NCI-H82 (cell line): Measurements from ENCODE around the gene PREX1.
A peak's percentile ranks its signal among the peaks of the same experiment; 100 is the strongest.

ENCODE experiments used
- DNase-seq: peaks from one replicate; lab custom pipeline; 2025; lab: John Stamatoyannopoulos, UW

The PREX1 gene

DNA sequence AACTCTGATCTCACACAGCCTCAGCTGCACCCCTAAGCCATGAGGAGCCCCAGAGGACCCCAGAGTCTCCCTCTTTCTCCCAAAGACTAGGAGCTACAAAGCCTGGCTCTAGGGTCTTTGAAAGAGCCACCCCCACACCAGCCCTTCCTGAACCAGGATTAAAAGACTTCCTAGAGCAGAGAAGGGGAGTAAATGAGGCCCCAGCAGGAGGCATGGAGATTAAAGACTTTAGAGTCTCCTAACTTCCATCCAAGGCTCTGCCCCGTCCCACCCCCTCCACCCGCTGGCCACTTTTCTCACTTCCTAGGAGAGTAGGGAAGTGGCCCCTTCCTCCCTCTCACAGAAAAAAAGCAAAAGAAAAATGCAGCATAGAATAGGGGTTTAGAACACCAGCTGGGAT, 1.7 kb downstream of the PREX1 start:
- DNase-seq: peak; percentile 93

DNA sequence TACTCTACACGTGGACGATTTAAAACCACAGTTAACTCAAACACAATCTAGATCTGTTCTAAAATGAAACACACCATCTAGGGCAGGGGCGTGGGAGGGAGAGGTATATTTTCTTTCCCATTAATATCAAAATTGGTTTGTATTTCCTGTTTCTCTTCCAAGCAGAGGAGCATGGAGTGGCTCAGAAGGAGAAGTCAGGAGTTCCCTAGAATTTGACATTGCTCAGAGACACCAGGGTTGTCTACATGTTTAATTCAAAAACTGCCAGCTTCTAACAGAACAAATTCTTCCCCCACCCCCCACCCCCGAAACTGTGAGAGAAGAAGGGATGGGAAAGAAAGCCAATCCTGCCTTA, 2.3 kb downstream of the PREX1 start:
- DNase-seq: no peak

DNA sequence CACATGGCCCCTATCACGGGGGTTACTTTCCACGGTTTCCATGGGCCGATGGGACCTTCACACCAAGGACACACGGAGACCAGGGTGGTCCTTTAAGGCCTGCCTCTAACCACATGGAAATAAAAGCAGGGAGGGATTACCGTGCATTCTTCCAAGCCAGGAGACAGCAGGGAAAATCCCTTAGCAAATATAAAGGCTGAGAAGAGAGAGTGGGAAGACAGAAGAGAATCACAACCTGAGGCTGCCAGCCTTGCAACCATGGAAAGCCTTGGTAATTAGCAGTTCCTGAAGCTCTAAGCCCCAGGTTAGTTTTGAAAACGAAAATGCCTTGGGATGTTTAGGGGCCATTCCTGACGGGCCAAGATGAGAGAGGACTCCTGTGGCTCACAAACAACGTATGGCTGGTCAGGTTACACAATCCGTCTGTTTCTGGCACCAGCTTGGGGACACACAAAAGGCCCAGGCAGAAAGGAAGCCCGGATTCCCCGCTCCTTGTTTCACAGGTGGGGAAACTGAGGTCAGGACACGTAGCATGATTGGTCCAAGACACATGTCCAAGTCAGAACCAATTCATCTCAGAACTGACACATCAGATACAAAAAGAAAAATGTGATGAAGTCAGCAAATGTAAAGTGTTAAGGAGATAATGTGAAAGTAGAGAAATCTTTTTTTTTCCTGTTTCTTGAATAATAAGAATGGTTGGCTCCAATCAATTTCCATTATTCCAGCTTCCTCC, 2.8 kb downstream of the PREX1 start:
- peak; percentile 81 for DNase-seq

DNA sequence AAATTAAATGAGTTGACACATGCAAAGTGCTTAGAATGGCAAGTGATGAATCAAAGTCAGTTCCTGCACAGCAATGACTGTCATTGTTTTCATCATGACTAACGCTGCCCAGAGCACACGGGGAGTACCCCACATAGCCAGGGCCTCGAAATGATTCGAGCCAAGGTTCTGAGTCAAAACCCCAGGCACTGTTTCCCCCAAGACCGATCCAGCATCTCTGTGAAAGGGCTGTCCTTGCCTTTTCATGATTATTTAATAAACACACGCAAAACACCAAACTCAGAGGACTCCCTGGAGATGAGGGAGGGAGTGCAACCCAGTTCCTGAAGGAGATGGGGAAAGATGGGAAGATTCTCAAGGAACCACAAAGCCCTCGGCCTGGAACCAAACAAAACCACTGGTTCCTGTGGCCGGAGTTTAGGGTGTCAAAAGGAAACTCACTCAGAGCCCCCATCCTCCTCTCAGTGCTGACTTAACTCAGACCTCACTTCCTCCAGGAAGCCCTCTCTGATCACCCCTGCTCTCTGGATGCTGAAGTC, 3.8 kb downstream of the PREX1 start:
- no peak for DNase-seq

DNA sequence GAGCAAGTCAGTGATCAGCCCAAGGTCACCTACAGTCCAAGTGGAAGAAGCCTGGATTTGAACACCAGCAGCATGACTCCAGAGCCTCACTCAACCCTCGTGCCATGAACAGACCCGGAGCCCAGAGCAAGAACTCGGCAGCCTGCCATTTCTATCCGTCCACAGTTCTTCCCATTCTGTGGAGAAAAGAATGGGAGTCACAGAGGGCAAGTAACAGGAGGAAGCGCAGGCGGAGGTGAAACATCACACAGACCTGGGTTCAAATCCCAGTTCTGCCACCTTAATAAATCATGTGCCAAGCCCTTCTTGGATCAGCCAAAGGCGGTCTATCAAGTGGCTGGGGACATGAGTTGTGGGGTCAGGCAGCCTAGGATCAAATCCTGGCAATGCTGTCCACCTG, 4.3 kb downstream of the PREX1 start:
- DNase-seq: no peak

DNA sequence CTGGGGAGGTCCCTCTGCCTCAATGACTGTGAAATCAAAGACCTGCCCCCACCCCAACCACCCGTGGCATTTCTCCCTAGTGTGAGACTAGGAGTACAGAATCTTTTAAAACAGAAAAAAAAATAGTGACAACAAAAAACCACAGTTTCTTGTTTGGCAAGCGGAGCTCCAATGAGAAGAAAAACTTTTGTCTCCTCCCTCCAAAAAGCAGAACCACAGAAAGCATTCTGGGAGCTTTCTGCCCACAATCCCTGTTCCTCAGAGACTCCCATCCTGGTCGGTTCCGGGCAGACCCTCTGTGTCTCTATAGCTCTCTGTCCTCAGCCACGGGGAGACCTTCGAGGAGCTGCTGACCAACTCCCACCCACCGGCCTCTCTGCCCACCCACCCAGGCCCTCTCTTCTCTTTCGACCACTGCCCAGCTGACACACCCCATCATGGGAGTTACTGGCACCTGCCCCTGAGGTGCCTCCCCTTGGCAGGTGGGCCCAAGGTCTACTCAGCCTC, 4.9 kb downstream of the PREX1 start:
- DNase-seq: no peak

DNA sequence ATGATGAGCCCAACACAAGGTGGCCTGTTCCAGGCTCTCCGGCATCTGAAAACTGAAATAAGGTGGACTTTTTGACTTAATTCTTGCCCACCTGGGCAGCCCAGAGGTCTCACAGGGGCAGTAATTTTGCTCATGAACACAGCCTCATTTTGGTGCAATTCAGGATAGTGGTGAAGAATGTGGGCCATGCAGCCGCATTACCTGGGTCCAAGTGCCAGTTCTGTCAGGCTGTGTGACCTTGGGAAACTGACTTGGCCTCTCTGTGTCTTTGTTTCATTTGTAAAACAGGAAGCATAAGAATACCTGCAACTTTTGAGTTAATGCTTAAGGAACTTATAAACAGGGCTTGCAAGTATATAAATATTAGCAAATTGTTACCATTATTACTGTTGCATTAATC, 5.6 kb downstream of the PREX1 start:
- DNase-seq: no peak

DNA sequence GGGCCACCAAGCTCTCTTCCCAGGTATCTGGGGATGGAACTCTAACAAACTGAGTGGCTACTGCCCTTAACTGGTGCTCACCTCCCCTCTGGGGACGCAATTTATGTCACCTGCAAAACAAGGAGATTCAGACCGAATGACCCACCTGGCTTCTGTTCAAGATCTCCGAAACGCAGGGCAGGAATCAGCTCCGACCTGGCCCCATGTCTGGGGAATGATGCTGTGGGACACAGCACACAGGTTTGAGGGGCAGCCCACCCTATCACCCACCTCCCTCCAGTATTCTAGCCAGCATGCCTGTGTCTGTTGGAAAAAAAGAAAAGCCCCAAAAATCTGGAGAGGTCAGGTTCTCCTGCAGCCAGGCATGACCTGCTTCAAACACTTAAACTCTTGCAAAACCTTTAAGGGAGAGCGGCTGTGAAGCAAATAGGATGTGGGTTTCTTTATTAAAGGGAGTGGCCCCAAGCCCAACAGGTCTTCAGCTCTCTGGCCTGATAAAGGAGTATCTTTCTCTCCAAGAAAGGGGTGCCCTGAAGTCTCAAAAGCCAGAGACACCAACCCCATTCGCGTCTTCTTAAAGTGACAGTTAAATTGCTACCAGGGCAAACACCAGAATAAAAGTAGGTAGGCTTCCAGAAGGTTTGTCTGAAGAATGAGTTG, 6.4 kb downstream of the PREX1 start:
- no peak for DNase-seq

DNA sequence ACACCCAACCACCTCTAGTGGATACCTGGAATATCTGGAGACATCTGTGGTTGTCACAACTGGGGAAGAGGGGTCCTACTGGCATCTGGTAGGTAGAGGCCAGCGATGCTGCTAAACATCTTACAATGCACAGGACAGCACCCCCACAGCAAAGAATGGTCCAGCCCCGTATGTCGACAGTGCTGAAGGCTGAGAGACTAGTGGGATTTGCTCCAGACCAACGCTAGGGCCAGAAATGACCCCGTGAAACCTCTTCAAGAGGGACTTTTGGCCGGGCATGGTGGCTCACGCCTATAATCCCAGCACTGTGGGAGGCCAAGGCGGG, 7.2 kb downstream of the PREX1 start:
- no peak for DNase-seq

DNA sequence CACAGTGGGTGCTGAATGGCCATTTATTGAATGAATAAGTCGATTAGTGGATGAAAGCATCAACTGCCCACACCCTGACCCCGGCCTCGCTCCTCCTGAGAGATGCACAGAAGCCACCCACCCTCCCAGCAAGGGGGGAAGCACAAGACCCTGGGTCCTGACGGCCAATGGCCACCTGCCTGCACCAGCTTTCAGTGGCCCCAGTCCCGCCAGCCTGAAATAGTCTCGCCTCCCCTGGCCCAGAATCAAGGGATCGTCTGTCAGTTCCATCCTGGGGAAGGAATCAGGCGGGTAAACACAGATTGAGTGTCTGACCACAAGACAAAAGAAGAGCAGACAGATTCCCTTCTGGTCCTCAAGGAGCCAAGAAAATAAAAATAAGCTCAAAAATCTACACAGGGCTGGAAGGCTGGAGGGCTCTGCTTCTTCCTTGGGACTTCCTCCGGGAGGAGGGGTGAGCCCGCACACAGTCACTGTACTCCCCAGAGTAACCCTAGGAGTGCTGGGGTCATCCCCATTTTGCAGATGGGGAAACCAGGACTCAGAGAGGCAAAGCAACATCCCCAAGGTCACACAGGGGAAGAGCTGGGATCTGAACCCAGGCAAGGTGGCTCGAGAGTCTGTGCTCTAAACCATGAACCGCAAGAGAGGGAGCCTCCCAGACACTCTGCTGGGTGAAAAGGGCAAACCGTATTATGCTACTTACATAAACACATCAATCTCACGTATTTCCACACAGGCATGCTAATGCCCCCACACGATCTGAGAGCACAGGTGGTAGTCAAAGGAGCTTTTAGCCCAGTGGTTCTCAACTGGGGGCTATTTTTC, 7.8 kb downstream of the PREX1 start:
- DNase-seq: no peak

DNA sequence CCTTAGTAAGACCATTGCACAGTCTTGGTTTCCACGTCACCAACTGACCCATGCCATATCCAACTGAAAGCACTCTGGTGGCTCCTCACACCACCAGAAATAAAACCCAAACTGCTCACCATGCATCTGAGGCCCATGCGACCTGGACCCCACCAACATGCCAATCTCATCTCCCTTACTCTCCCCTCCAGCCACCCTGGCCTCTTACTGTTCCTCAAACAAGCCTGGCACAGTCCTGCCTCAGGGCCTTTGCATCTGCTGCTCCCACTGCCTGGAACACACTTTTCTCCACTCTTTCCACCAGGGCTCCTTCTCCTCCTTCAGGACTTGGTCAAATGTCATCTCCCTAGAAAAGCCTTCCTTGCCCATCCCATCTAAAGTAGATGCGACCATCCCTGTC, 8.7 kb downstream of the PREX1 start:
- DNase-seq: no peak

DNA sequence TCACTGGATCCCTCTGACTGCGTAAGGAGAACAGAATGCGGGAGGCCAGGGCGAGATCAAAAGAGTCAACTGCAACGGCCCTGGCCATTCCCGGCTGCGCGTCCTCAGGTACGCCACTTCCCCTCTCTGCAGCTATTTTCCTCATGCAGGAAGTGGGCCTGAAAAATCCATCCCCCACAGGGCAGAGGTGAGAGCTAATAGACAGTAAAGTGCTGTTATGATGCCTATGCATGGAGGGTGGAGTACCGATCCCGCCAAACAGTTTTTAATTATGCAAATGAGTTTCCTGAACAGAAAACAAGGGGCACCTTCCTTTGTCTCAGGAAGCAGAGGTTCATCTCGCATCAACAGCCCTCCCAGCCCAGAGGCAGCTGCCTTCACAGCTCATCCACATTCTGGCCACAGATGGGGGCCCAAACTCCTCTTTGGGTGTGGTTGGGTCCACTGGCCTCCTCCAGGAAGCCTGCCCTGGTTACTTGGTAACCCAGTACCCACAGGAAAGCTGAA, 9.3 kb downstream of the PREX1 start:
- no peak for DNase-seq

DNA sequence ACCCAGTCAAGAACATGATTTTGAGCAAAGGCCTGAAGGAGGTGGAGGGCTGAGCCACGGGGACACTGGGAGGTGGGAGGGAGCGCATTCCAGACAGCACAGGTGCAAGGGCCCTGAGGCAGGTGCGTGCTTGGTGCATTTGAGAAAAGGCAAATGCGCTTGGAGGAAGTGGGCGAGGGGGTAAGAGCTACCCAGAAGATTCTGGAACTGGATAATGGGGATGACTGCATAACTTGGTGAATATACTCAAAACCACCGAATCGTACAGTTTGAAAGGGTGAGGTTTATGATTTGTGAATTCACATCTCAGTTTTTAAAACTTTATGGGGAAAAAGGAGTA, 9.8 kb downstream of the PREX1 start:
- no peak for DNase-seq

DNA sequence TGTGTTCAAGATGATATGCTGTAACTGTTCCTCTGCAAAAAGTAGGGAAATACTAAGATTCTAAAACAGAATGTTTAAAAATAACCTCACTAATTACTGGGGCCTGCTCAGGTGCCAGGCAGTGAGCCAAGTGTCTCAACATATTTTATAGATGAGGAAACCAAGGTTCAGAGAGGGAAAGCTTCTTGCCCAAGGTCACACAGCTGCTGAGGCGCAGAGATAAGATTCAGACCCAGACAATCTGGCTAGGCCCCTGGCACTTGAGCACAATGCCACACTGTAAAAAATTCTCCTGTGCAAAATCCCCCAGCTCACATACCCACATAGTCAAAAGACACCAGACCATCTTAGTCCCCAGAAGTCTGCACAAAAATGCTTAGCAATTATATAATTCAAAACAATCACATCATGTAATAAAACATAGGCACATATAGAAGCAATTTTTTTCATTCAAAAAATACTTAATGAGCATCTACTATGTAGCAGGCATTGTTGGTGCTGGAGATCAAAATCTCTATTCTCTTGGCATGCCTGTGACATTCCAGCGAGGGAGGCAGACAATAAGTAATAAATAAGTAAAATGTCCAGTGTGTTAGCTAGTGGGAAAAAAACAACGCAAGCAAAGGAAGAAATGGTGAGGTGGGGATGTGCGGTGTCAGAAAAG, 10.3 kb downstream of the PREX1 start:
- DNase-seq: no peak

DNA sequence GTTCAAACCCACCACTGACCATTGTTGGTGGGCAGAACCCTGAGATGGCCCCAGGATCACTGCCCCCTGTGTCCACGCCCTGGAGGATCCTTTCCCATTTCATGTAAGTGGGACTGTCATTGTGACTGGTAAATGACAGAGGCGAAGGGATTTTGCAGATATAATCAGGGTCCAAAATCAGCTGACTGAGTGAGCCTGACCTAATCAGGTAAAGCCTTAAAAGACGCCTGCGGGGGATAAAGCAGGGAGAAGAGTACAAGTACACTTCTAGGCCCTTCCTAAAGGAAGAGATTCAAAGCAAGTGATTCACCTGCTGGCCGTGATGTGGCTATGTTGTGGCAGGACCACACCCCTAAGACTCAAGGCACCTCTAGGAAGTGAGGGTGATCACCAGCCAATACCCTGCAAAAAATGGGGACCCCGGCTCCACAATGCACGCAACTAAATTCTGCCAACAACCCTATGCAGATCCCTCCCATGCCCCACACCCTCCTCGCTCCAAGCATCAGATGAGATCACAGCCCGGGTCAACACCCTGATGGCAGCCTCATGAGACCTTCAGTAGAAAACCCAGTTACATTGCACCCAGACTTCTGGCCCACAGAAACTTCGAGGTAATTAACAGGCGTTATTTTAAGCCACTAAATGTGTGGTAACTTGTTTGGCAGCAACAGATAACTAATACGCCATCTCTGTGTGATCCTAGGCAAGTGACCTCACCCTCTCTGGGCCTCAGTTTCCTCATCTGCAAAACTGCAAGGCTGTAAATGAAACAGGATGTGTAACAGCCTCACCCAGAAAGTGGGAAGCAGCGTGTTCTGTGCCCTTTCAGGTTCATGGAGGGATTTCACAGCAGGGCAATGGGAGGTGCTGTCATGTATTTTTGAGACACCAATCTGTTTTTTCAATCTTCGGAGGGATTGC, 11.3 kb downstream of the PREX1 start:
- no peak for DNase-seq

DNA sequence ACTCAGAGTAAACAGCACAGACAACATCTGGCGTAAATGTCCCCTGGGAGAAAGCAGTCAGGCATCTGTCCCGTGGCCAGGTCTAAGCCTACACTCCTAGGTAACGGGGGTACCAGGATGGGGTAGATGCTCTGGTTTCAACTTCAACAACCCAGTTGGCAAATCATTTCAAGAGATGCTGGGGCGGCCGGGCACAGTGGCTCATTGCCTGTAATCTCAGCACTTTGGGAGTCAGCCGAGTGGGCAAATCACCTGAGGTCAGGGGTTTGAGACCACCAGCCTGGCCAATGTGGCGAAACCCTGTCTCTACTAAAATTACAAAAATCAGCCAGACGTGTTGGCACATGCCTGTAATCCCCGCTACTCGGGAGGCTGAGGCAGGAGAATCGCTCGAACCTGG, 12.3 kb downstream of the PREX1 start:
- DNase-seq: peak; percentile 47

DNA sequence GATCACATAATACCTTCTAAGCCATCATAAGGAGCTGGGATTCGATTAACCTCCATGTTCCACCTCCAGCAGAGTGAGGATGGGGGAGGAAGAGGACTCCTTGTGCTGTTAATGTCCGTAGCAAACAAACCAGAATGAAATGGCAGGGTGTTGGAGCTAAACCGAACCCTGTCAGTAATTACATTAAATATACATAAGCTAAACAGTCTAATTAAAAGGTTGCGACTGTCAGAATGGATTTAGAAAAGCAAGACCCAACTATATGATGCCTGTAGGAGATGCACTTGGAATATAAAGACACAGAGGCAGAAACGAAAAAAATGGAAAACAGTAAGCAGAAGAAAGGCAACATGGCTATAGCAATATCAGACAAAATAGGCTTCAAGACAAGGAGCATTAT, 13.2 kb downstream of the PREX1 start:
- DNase-seq: peak; percentile 90

DNA sequence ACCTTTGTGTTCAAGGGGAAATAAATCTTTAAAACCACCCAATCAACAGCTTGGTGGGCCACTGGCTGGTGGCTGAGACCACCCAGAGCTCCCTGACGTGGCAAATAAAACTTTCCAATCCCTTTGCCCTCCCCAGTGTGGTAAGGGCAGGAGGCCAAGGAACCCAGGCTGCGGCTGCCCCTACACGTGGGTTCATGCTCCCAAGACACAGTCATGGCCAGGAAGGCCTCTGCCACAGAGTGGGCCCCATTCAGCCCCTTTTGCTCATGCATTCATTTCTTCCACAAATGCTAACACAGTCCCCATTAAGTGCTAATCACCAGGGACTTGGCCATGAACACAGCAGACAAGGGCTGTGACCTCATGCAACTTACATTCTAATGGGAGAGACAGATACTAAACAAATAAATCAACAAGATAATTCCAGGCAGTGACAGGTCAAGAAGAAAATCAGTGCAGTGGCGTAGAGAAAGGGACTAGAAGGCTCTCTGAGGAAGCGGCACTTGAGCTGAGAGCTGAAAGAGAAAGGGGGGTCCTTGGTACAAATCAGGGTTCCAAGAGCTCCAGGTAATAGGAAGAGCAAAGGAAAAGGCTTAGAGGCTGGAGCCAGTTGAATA, 13.8 kb downstream of the PREX1 start:
- peak; percentile 69 for DNase-seq

DNA sequence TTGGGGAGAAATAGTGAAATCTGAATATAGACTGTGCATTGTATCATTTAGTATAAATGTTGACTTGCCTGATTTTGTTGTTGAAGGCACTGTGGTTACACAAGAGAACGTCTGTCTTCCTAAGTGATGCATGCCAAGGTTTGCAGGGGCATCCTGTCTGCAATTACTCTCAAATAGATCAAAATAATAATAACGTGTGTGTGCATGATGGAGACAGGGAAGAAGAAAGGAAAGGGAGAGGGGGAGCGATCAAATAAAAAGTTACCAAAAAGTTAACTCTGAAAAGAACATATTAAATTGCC, 14.4 kb downstream of the PREX1 start:
- DNase-seq: no peak

DNA sequence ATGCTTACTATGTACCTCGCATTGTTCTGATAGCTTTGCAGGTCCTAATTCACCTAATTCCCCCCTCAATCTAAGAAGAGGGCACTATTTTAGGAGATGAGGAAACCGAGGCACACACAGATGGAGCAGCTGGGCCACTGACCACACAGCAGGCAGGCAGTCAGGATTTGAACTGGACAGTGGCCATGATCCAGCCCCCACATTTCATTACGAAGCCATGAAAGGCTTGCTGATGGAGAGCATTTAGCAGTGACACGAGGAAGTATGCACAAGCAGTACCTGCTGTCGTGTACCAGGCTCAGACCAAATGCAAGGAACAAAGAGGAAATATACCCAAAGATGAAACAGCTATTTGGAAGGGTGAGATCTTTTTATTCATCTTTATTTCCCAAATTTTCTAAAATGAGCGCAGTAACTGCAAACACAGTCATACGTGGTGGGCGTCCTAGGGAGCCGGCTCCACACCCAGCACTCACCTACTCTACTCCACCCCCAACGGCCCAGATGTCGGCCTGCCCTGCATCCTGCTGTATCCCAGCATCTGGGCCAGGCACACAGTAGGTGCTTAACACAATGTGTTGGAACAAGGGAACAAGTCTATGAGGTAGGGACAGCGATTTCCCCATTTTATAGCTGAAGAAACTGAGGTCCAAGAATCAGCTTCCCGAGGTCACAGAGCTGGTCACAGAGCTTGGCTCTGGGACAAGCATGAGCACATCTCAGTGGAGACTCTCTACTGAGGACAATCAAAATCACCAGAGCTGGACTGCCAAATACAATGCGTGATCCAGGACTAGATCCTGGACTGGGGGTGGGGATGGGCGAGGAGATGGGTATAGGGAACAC, 15.0 kb downstream of the PREX1 start:
- DNase-seq: no peak
